Activated CD8-positive, alpha-beta memory T cell treated with anti-CD3 and anti-CD28 coated beads, Interleukin-2, amount 50 U/mL, for 48 hours (primary cell): Measurements from ENCODE around the gene GPR135.

Experiments used
- DNase-seq: peaks from one replicate; pipeline ENCODE4 v3.0.0-alpha.2; 2020

The GPR135 gene

GRCh38 chr14:59419303-59419702 lies 45.9 kb downstream of the GPR135 start:
- DNase-seq, result no peak

GRCh38 chr14:59417311-59417710 lies 47.9 kb downstream of the GPR135 start:
- no peak for DNase-seq

GRCh38 chr14:59415836-59416602 lies 49.2 kb downstream of the GPR135 start:
- DNase-seq, result no peak
